Measurements from ENCODE around the gene ATP10B. TPM values are rescaled to one million over a fixed set of nuclear protein-coding genes. Genes with fewer than 3 reads are reported as not detected.
A peak's percentile ranks its signal among the peaks of the same experiment; 100 is the strongest.

Gene ATP10B
- total RNA-seq, 1 donor = not detected

DNA sequence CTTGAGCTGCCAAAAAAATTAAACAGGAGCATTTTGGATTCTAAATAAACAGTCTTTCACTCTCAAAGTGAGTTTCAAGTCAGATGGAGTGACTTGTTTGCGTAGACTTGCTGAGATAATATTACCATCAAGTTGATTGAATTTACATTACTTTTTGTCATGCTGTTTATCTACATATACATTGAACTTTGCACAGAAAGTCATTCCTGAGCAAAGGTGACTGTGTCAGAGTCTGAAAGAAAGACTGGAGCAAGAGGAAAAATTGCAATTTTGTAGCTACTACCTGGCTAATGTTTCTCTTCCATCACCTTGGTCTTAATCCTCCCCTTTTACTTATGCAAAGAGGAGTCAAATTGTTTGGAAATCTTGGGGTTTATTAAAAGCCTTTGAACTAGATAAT is 251.0 kb downstream of the ATP10B start:
- no peak overlapping the region for H3K4me3 ChIP-seq (ENCODE audit: low read depth, low read length)
- TF ChIP-seq, protein P1, sequence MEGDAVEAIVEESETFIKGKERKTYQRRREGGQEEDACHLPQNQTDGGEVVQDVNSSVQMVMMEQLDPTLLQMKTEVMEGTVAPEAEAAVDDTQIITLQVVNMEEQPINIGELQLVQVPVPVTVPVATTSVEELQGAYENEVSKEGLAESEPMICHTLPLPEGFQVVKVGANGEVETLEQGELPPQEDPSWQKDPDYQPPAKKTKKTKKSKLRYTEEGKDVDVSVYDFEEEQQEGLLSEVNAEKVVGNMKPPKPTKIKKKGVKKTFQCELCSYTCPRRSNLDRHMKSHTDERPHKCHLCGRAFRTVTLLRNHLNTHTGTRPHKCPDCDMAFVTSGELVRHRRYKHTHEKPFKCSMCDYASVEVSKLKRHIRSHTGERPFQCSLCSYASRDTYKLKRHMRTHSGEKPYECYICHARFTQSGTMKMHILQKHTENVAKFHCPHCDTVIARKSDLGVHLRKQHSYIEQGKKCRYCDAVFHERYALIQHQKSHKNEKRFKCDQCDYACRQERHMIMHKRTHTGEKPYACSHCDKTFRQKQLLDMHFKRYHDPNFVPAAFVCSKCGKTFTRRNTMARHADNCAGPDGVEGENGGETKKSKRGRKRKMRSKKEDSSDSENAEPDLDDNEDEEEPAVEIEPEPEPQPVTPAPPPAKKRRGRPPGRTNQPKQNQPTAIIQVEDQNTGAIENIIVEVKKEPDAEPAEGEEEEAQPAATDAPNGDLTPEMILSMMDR (IDR thresholded peaks at IDR 0.05; ENCODE audit: insufficient read depth, low read depth, low read length) = no peak
- DNase-seq (ENCODE audit: low read depth) = no peak

DNA sequence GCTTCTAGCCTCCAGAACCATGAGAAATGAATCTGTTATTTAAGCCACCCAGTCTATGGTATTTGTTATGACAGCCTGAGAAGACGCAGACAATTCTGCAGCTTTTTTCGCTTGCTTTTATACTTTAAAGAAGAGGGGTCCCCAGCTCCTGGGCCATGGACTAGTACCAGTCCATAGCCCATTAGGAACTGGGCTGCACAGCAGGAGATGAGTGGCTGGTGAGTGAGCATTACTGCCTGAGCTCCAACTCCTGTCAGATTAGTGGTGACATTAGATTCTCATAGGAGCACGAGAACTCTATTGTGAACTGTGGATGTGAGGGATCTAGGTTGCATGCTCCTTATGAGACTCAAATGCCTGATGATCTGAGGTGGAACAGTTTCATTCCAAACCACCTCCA is 278.7 kb downstream of the ATP10B start:
- no peak overlapping the region for H3K4me3 ChIP-seq (ENCODE audit: low read depth, low read length)
- DNase-seq (ENCODE audit: low read depth) = no peak
- TF ChIP-seq, protein P1 (IDR thresholded peaks at IDR 0.05; ENCODE audit: insufficient read depth, low read depth, low read length) = no peak

DNA sequence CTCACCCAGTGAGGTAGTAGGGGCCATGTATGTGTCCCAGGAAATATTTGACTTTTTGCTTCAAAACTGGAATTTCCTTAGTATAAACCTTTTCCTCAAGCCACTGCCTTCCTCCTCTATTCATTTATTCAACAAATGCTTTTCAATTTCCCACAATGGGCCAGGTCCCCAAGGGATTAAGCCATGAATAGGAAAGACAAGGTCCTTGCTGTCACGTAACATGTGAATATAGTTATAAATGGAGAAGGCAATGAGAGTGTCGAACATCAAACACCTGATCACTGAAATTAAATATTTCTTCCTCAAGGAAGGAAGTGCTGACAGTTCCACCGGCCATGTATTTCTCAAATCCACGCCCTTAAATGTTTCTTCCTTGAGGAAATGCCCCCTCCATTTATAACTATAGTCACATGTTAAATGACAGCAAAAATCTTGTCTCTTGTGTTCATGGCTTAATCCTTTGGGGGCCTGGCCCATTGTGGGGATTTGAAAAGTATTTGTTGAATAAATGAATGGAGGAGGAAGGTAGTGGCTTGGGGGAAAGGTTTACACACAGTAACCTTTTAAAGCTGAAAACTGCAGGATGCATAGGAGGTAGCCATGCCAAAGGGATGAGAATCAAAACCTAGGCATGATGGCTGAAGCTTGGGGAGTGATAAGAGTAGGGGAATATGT is 284.8 kb downstream of the ATP10B start:
- TF ChIP-seq, protein P1 (IDR thresholded peaks at IDR 0.05; ENCODE audit: insufficient read depth, low read depth, low read length) = no peak

DNA sequence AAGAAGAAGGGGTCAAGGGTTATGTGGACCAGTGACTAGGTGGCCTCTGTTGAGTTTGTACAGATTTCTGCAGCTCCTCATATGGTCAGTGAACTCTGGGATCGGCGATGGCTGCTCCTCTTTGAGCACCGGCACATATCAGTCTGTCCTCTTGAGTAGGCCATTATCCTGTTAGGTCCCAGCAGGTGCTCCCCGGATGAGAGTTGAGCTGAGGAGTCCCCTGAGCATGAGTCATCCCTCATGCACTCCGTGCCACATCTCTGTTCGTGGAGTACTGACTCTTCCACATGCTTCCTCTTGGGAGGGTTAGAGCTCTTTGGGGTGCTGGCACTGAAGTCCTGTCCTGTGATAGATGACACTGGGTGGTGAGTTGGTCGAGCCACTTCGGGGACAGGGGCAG is 286.6 kb downstream of the ATP10B start:
- DNase-seq (ENCODE audit: low read depth) = no peak
- H3K4me3 ChIP-seq (ENCODE audit: low read depth, low read length) = no peak overlapping the region
- TF ChIP-seq, protein P1 (IDR thresholded peaks at IDR 0.05; ENCODE audit: insufficient read depth, low read depth, low read length) = no peak

More for the DNA sequence above, 284.8 kb downstream of the ATP10B start:
- H3K4me3 ChIP-seq (ENCODE audit: low read depth, low read length) = no peak overlapping the region
- DNase-seq (ENCODE audit: low read depth) = no peak

DNA sequence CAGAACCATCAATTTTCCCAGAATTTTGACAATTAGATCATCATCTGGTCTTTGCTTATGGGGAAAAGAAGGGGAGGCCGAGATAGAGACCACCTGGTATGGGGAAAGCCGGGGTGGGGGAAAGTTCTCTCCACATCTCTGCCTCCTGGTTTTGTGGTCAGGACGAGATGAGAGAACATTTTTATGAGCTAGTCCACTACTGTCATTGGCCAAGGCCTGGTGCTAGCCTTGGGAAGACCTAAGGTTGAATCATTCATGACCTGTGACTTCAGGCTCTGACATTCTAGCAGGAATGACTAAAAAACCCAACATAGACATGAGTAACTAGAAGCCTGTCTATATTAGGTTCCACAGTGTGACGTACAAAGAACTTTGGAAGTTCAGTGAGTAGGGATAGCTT is 295.2 kb downstream of the ATP10B start:
- H3K4me3 ChIP-seq (ENCODE audit: low read depth, low read length) = no peak overlapping the region
- DNase-seq (ENCODE audit: low read depth) = peak; percentile 39

DNA sequence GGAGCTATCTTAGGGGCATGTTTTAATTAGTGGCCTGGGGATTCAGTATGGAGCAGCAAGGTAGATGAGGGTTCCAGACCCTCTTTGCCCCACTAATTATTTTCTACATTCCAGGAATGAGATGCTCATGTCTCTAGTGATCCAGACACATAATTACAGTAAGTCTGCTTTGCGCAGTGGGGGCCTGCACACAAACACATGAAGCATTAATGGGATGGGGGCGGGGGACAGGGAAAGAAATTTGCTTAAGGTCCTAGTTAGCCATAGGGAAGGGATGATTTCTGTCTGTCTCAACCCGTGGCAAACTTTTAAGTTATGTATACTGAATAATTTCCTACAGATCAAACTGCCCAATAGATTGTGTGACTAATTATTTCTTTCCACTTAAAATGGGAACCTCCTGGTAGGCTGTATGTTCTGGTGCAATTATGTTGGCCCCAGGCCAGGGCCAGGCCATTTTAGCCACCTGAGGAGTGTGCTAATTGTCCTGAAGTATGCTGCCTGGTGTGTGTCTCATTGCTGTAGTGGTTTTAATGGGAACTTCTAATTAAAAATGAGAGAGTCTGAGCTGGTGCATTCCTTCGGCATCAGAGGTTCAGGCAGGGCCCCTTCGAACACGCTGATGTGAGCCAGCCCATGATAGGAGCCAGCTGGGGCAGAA is 295.9 kb downstream of the ATP10B start:
- TF ChIP-seq, protein P1 (IDR thresholded peaks at IDR 0.05; ENCODE audit: insufficient read depth, low read depth, low read length) = no peak
- no peak for DNase-seq (ENCODE audit: low read depth)
- H3K4me3 ChIP-seq (ENCODE audit: low read depth, low read length) = no peak overlapping the region

More for the DNA sequence above, 295.2 kb downstream of the ATP10B start:
- TF ChIP-seq, protein P1 (IDR thresholded peaks at IDR 0.05; ENCODE audit: insufficient read depth, low read depth, low read length) = no peak
